ENCODE results near the gene ATF4. TPM values are rescaled to one million over a fixed set of nuclear protein-coding genes. Genes with fewer than 3 reads are reported as not detected.
A peak's percentile ranks its signal among the peaks of the same experiment; 100 is the strongest.

Gene ATF4
- total and polyA plus RNA-seq, 3 donors from 2014 or later = 192 to 228 (median 227) TPM

- H3K27me3 ChIP-seq = no peaks in the 10 kb centered on the region
- no peak overlapping the region for H3K4me3 ChIP-seq
- WGBS, 2 donors = 5 to 8% methylated on average over 10 to 28 of the region's 41 CpGs
- H3K4me1 ChIP-seq = peaks cover 13% of the 10 kb centered on the region
- no peak overlapping the region for H3K27ac ChIP-seq
- H3K36me3 ChIP-seq (ENCODE audit: low read depth, missing control alignments) = no peaks in the 10 kb centered on the region
- no peaks in the 10 kb centered on the region for H3K9me3 ChIP-seq
- TF ChIP-seq POLR2A (IDR thresholded peaks at IDR 0.05) (no peak), CTCF (IDR thresholded peaks at IDR 0.05) (peak; percentile 91 to 95 (median 94))
- intact Hi-C loops (cut with DNase I; ENCODE audit: low total_unique reads) = loop anchor here (5.0 kb wide), 1 partner anchor 493 kb away; no protein-coding TSS in a partner anchor
- DNase-seq = peak; percentile 94
Measured at GRCh38 chr22:39534591-39535356, 14.4 kb downstream of the ATF4 start.

GRCh38 chr22:39535357-39535725, 15.0 kb downstream of the ATF4 start:
- WGBS, 2 donors = 39% methylated on average over 13 of the region's 13 CpGs; no CpG with 5 or more reads in 1 of the 2 donors
- no peak for TF ChIP-seq CTCF (IDR thresholded peaks at IDR 0.05)
- TF ChIP-seq POLR2A (IDR thresholded peaks at IDR 0.05) = no peak
- Histone ChIP-seq H3K27me3 (no peaks in the 10 kb centered on the region), H3K27ac (no peak overlapping the region), H3K9me3 (no peaks in the 10 kb centered on the region), H3K4me3 (no peak overlapping the region), H3K36me3 (ENCODE audit: low read depth, missing control alignments) (no peaks in the 10 kb centered on the region), H3K4me1 (peaks cover 8% of the 10 kb centered on the region)
- intact Hi-C loops (cut with DNase I; ENCODE audit: low total_unique reads) = loop anchor here (5.0 kb wide), 1 partner anchor 492 kb away; no protein-coding TSS in a partner anchor
- DNase-seq = no peak

GRCh38 chr22:39535831-39536449, 15.6 kb downstream of the ATF4 start:
- Histone ChIP-seq H3K9me3 (no peaks in the 10 kb centered on the region), H3K4me1 (peaks cover 5% of the 10 kb centered on the region), H3K4me3 (no peak overlapping the region), H3K27me3 (no peaks in the 10 kb centered on the region), H3K27ac (no peak overlapping the region), H3K36me3 (ENCODE audit: low read depth, missing control alignments) (no peaks in the 10 kb centered on the region)
- no peak for TF ChIP-seq POLR2A (IDR thresholded peaks at IDR 0.05)
- no peak for TF ChIP-seq CTCF (IDR thresholded peaks at IDR 0.05)
- intact Hi-C loops (cut with DNase I; ENCODE audit: low total_unique reads) = loop anchor here (5.0 kb wide), 1 partner anchor 491 kb away; no protein-coding TSS in a partner anchor
- no peak for DNase-seq
- 86 to 88% methylated on average over 7 to 15 of the region's 15 CpGs for WGBS, 2 donors

- Histone ChIP-seq H3K9me3 (no peaks in the 10 kb centered on the region), H3K27ac (no peak overlapping the region), H3K36me3 (ENCODE audit: low read depth, missing control alignments) (no peaks in the 10 kb centered on the region), H3K4me1 (no peaks in the 10 kb centered on the region), H3K27me3 (no peaks in the 10 kb centered on the region), H3K4me3 (no peak overlapping the region)
- intact Hi-C loops (cut with DNase I; ENCODE audit: low total_unique reads) = loop anchor here (5.0 kb wide), 1 partner anchor 491 kb away; no protein-coding TSS in a partner anchor
- WGBS, 2 donors = 64 to 75% methylated on average over 7 to 8 of the region's 8 CpGs
- TF ChIP-seq CTCF (IDR thresholded peaks at IDR 0.05) = no peak
- no peak for TF ChIP-seq POLR2A (IDR thresholded peaks at IDR 0.05)
- no peak for DNase-seq
Measured at GRCh38 chr22:39536711-39537110, 16.3 kb downstream of the ATF4 start.

Data from testis (tissue), 3 donors.